Cardiac fibroblast (primary cell): Measurements from ENCODE around the gene ADAMTS2.

Source experiments
- DNase-seq, 2 donors: peaks; one replicate each; pipeline versions ENCODE4 v3.0.0 to v3.0.0-alpha.2; 2010; ENCODE audit warnings: low read depth in 2 of 2
- H3K4me3 ChIP-seq, 2 donors: replicated peaks in 1 of 2; 1 replicate in 1 of 2; 2 replicates in 1 of 2; pipeline ENCODE4 v1.5.1; 2011; ENCODE audit warnings: low read depth in 2 of 2, low read length in 2 of 2, mild to moderate bottlenecking in 2 of 2, moderate library complexity in 1 of 2
- TF ChIP-seq, protein P1 (sequence below): IDR thresholded peaks from one replicate; pipeline ENCODE4 v1.5.1; 2011; ENCODE audit warnings: low read depth, mild to moderate bottlenecking, low read length, inconsistent platforms

ADAMTS2 gene

DNA sequence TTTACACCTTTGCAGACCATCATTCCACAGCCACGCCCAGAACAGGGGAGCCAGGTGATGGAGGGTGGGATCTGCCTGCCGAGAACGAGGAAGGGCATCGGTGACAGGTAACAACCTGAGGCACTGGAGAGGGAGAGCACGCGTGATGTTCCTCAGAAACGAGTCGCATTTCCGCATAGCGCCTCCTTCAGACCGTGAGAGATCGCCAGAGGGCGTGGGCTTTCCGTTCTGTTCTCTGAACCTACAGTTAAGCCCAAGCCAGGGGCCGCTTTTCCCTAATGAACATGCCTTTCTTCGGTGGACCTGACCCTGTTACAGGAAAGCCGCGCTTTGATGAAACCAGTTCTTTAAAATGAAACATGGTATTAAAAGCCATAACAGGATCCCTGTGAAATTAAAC lies 17.1 kb upstream of the ADAMTS2 start:
- TF ChIP-seq, protein P1, sequence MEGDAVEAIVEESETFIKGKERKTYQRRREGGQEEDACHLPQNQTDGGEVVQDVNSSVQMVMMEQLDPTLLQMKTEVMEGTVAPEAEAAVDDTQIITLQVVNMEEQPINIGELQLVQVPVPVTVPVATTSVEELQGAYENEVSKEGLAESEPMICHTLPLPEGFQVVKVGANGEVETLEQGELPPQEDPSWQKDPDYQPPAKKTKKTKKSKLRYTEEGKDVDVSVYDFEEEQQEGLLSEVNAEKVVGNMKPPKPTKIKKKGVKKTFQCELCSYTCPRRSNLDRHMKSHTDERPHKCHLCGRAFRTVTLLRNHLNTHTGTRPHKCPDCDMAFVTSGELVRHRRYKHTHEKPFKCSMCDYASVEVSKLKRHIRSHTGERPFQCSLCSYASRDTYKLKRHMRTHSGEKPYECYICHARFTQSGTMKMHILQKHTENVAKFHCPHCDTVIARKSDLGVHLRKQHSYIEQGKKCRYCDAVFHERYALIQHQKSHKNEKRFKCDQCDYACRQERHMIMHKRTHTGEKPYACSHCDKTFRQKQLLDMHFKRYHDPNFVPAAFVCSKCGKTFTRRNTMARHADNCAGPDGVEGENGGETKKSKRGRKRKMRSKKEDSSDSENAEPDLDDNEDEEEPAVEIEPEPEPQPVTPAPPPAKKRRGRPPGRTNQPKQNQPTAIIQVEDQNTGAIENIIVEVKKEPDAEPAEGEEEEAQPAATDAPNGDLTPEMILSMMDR = no peak
- no peak overlapping the region for H3K4me3 ChIP-seq
- DNase-seq = no peak

DNA sequence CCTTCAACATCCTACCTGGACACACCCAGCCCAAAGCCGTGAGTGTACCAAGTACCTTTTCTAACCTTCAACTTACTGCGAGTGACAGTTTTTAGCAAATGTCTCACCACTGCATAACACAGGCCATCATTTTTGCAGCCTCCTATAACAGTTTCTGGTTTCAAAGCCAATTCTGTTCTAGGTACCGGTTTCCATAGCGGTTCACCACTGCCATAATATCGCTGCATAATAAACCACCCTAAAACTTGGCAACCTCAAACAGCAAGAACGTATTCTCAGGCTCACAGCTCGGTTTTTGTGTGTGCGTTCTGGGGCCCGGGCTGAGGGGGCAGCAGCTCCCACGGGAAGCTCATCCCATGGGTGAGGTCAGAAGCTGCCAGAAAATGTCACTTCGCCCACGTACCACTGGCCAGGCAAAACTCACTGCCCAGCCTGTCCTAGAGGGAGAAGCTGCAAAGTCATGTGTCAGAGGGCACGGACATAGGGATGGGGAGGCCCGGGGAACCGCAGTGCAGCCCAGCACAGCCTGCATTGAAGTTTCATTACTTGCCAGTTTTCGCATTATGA lies 15.9 kb upstream of the ADAMTS2 start:
- H3K4me3 ChIP-seq = no peak overlapping the region
- DNase-seq = no peak
- TF ChIP-seq, protein P1 = no peak

DNA sequence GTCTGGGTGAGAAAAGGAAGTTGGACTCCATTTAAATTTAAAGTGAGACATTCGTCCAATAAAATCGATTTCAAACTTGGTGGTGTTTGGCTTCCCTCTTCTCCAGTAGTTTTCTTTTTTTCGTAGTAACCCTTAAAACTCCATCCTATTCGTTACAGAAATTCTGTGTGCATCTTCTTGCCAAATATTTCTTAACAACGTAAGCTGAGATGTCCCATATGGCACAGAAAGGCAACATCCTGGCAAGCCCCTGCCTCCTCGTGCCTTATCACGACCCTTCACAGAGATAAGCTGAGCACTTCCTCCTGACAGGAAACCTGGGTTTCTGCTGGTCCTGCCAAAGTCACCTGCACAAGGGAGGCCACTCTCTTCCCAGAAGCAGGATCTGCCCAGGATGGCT lies 11.8 kb upstream of the ADAMTS2 start:
- DNase-seq = peak in 1 of 2 donors; percentile 70
- no peak overlapping the region for H3K4me3 ChIP-seq
- TF ChIP-seq, protein P1 = no peak

DNA sequence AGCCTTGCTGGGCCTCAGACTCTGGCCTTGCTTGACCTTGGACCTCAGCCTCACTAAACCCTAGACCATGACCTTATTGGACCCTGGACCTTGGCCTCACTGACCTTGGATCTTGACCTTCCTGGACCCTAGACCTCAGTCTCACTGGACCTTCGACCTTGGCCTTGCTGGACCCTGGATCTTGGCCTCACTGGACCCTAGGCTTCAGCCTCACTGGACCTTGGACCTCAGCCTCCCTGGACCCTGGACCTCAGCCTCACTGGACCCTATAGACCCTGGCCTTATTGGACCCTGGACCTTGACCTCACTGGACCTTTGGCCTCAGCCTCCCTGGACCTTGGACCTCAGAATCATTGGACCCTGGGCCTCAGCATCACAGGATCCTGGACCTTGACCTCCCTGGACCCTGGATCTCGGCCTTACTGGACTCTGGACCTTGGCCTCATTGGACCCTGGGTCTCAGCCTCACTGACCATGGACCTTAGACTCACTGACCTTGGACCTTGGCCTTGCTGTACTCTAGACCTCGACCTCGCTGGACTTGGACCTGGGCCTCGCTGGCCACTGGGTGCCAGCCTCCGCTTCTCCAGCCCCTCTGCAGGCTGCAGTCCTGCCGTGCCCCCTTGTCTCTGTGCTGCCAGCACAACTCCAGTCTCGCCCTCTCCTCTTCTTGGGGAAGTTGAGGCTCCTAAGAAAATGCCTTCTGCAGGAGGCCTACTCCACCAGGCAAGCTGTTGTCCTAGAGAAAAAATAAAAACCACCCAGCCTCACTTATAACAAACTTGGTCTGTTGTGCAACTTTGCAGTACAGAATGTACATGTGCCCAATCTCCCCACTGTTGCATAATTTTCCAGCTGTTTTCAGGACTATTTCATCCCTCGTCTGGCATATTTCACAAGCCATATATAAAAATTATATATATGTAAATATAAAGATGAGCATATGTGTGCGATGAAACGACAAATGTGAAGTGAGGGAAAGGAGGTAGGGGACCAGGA lies 11.0 kb upstream of the ADAMTS2 start:
- TF ChIP-seq, protein P1 = no peak
- no peak overlapping the region for H3K4me3 ChIP-seq
- peak; percentile 91 to 94 for DNase-seq

DNA sequence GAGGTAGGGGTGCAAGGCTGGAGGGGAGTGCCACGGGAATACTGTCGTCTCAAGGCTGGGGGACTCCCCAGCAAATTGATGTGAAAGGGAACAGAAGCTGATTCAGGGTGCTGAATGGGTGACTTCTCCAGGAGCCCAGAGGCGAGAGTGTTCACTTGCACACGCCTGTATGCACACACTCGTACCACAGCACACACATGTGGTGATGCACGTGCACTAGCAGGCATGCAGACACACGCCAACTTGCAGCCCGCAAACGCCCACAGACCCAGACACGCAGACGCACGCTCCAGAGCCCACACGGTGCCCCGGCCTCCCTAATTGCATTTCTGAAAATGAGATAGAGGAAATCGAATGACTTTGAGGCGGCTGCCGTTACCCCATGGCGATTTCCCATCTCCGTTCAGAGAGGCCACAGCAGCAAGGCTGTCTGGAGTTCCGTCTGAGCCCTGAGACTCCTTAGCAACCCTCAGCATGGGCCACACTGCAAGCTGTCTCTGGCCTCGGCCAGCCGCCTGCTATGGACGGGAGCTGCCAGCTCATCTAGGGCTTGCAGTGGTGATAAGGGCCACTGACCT lies 9.1 kb upstream of the ADAMTS2 start:
- H3K4me3 ChIP-seq = no peak overlapping the region
- TF ChIP-seq, protein P1 = no peak

DNA sequence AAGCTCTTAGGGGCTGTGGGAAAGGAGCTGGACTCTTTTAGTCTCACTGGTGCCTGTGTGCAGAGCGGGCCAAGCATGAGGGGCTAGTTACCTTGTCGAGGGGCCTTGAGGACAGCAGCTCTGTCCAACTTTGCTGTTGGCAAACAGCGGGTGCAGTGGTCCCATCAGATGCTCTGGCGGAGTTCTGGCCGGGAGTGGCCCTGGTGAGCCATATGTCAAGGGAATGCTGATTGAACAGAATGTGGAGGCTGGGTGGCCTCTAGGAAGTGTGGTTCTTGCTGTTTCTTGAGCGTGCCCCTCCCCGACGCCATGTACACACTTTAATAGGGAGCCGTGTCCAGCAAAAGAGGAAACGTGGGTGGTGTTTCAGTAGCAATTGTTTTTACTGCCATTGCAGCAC lies 3.6 kb upstream of the ADAMTS2 start:
- H3K4me3 ChIP-seq = no peak overlapping the region
- DNase-seq = no peak
- TF ChIP-seq, protein P1 = no peak

More for the DNA sequence above, 9.1 kb upstream of the ADAMTS2 start:
- no peak for DNase-seq
